Measurements from ENCODE around the gene TOM1L1.

Gene TOM1L1

GRCh38 chr17:54950116-54950515, 49.5 kb downstream of the TOM1L1 start:
- no peak for DNase-seq

DNA sequence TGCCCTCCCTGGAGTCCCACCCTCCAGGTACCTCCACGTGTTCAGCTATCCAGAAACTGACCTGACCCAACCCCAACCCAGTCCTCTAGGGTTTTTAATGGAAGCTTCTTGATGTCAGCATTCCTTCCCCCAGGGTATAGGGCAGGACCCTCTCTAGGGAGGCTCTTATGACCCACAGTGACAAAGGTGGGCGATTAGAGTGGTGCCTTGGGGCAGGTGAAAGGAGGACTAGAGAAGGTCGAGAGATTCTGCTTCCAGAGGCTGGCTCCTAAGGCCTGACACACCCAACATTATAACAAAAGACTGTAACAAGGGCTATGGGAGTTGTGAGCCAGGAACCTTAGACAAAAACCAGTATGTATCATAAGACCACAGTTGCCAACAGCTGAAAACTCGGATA, 50.6 kb downstream of the TOM1L1 start:
- no peak for DNase-seq

DNA sequence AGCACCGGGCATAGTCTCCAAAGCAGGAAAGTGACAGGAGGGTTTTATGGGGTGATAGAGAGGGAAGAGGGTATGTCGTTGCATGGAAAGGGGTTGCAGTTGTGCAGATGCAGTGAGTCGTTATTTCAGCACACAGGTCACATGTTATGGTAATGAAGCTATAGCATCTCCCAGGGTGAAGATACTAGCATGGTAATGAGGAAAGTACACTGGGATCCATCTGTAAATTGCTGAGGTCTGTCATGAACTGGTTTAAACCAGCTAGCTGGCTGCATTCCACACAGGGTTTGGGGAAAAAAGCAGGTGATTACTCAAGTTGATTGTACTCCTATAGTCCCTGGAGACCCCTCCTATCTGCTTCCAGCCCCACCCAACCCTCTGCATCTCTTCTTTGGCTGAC, 56.1 kb downstream of the TOM1L1 start:
- no peak for DNase-seq

- no peak for DNase-seq
Observed at GRCh38 chr17:54967621-54968261, 67.1 kb downstream of the TOM1L1 start.

- DNase-seq: peak; percentile 89 to 93
Observed at GRCh38 chr17:54968262-54968987, 67.8 kb downstream of the TOM1L1 start, which contains the start of the genes COX11 and STXBP4. TSS of gene COX11 (minus strand) at chr17:54968654. CDS start at chr17:54968646, 8 bp downstream. TSS of gene STXBP4 (plus strand) at chr17:54968765. CDS start at chr17:54986220, 17,455 bp downstream.

GRCh38 chr17:54968988-54969332, 68.3 kb downstream of the TOM1L1 start:
- peak in 1 of 2 donors; percentile 19 for DNase-seq

DNA sequence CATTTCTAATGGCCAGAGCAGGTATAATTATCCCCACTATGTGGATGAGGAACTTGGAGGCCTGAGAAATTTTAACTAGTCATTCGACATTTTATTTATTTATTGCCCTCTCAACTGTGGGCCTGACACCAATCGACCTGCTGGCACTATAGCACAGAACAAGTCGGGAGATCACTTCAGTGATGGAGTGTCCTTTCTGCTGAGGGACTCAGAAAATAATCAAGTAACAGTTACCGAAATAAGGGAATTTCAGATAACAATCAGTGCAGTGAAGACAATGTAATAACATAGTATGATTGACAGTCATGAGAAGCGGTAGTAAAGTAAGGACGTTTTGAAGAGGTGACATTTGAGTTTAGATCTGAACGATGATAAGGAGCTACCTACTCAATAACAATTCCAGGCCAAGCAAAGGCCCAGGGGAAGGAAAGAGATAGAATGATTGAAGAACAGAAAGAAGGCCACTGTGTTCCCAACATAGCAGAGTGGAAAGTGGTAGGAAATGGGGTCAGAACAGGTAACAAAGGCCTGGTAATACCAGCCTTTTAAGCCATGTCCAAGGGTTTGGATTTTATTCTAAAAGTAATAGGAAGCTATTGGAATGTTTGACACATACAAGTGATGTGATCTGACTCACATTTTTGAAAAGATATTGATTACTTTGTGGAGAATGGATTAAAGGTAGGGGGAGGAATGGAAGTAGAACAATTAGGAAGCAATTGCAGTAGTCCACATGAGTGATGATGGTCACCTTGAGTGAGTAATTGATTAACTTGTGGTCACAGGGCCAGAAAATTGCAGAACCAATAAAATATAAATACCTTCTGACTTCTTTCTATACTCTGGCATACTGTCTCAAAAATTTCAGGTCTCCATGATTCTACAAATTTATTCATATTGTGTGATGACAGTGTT, 69.3 kb downstream of the TOM1L1 start:
- DNase-seq: no peak

GRCh38 chr17:54971147-54971546, 70.5 kb downstream of the TOM1L1 start:
- DNase-seq: no peak

DNA sequence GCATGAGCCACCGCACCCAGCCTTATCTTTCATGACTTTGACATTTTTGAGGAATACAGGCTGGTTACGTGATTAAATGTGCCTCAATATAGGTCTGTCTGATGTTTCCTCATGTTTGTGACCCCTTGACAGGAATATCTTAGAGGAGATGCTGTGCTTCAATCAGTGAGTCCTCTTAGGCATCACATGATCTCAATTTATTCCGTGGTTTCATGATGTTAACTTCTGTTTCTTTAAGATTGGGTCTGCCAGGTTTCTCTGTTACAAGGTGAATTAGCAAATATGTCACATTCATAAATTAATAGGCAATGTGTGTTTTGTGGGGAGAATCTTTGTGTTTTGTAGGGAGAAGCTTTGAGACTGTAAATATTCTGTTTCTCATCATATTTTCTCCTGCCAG, 71.2 kb downstream of the TOM1L1 start:
- no peak for DNase-seq

DNA sequence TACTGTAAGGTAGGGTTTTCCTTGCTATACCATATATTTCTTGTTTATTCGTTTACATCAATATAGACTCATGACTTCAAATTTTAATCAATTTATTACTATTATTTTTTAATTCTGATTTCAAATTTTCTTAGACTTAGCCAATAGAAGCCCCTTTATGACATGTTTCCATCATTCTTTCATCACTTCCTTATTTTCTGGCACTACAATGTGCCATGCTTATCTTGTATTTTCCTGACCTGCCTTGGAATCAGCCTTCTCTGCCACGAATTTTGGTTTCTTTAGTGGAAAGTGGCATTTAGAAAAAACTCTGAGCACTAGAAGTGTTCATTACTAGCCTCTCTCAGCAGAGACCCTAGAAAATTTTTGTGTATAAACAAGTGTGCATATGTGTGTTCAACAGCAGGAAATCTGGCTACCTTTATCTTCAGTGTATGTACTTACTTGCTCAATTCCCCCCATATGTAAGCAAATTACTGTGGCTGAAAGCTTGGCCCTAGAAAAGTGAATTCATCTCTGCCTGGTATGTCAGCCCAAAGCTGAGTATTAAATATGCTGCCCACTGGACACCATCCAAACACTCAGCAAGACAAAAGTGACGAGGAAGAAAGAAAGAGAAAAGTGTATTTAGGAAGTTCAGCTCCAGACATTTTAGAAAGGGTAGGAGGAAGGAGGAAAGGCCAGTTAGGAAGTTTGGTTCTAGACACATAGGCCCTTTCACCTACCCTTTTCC, 71.9 kb downstream of the TOM1L1 start:
- DNase-seq: no peak

- no peak for DNase-seq
Observed at GRCh38 chr17:54974759-54975158, 74.1 kb downstream of the TOM1L1 start.

GRCh38 chr17:54976316-54976715, 75.7 kb downstream of the TOM1L1 start:
- DNase-seq: no peak

- no peak for DNase-seq
Observed at GRCh38 chr17:54977744-54978143, 77.1 kb downstream of the TOM1L1 start.

DNA sequence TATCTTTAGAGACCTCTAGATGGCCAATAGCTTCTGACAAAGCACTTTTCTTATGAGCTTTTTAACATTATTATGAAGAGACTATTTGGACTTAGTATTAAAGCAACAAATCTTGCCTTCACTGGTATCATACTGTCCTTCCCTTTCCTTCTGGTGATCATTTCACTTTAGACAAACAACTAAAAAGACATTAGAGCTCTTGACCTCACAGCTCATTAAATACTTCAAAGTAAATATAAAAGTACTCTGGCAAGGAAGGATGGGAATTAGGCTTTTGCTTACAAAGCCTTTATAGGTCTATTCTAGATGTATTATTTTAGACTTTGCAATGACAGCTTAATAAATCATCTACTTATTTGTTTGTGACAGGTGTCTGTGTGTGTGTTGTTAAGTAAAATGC, 79.0 kb downstream of the TOM1L1 start:
- no peak for DNase-seq

DNA sequence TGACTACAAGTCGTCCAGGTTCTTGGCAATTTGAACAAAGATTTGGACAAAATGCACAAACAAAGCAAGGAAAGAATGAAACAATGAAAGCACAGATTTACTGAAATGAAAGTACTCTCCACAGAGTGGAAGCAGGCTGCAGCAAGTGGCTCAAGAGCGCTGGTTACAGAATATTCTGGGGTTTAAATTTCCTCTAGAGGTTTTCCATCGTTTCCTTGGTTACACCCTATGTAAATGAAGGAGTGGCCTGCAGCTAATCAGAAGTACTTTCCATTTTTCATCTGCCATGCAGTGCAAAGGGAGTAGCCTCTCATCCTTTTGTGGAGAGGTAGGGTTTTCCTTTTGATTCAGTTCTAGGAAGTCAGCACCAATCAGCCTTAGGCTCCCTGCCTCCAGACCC, 79.7 kb downstream of the TOM1L1 start:
- DNase-seq: no peak

- DNase-seq: no peak
Observed at GRCh38 chr17:54982399-54982798, 81.7 kb downstream of the TOM1L1 start.

- DNase-seq: no peak
Observed at GRCh38 chr17:54983260-54983659, 82.6 kb downstream of the TOM1L1 start.

GRCh38 chr17:54985476-54985875, 84.8 kb downstream of the TOM1L1 start:
- DNase-seq: no peak

DNA sequence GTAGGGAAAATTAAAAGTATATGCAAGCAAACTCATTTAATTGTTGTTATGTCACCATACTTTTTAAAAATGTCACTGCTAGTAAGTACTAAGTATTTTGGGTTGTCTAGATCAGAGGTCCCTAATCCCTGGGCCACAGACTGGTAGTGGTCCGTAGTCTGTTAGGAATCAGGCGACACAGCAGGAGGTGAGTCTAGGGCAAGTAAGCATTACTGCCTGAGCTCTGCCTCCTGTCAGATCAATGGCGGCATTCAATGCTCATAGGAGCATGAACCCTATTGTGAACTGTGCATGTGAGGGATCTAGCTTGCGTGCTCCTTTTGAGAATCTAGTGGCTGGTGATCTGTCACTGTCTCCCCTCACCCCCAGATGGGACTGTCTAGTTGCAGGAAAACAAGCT, 89.5 kb downstream of the TOM1L1 start:
- DNase-seq: no peak

DNA sequence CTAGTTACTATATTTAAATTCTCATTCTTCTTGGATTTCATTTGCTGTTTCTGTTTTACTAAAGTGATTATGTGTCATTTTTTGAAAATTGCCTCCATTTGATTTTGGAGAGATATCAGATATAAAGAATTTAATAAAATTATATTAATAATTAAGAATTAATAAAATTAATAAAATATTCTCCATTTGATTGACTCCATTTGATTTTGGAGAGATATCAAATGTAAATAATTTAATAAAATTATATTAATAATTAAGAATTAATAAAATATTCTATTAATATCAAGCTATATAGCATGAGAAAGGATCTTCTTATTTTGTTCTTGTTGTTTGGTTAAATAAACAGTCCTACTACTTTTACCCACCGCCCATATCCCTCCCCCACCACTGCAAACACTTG, 90.9 kb downstream of the TOM1L1 start:
- DNase-seq: no peak

GRCh38 chr17:54992797-54993639, 92.4 kb downstream of the TOM1L1 start:
- peak; percentile 6 to 8 for DNase-seq

DNA sequence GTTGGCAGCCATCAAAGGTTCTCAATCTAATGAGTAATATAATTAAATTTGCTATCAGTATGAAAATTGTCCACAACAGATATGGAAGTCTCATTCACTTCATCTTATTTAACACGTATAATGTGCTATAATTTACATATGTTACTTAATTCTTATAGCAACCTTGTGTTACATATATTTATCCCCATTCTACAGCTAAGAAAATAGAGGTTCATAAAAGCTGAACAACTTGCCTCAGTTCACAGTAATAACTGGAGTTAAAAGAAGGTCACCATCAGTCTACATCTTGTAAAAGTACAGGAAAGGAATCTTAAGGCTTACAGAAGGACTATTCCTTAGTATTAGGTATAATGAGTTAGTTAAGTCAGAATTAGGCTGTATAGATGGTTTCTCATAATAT, 95.8 kb downstream of the TOM1L1 start:
- DNase-seq: no peak

Data from activated CD4-positive, alpha-beta T cell treated with anti-CD3 and anti-CD28 coated beads for 4 hours (primary cell).